Ureter (tissue), 1 donor: ENCODE data around the gene PPP6R3. TPM values are rescaled to one million over a fixed set of nuclear protein-coding genes. Genes with fewer than 3 reads are reported as not detected.
"Not testable (repeated sequence)": the region's sequence is repeated elsewhere in the genome, so short reads cannot be mapped to it uniquely, and the experiment has no call there.

Source experiments
- DNase-seq: peaks from one replicate; pipeline ENCODE4 v3.0.0-alpha.2; 2020; ENCODE audit warnings: low spot score
- total RNA-seq: library from RNA; stranded (reverse); gene quantifications from one replicate; pipeline ENCODE4 v1.2.4, GENCODE V29; 2023
- donor health status: DM: yes; HTN: yes; CAD: no.

The PPP6R3 gene
- total RNA-seq, 1 donor from 2014 or later, result 183 TPM

- DNase-seq, result no peak
Observed at GRCh38 chr11:68457216-68457897, 3.2 kb upstream of the PPP6R3 start.

DNA sequence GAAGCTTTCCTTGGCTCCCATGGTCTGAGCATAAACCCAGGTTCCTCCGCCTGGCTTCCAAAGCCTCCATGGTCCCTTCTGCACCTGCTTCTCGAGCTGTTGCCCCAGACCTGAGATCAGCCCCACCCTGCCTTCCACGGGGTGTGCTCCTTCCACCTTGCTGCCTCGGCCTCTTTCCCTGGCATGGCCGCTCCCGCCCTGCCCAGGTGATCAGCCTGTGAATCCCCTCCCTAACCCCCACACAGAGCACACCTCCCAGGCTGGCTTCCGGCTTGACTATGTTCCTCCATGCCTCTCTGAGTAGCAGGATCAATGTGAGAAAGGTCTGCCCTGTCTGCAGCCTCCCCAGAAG lies 2.7 kb upstream of the PPP6R3 start:
- DNase-seq, result no peak

GRCh38 chr11:68458340-68458739 lies 2.2 kb upstream of the PPP6R3 start:
- not testable (repeated sequence) for DNase-seq

DNA sequence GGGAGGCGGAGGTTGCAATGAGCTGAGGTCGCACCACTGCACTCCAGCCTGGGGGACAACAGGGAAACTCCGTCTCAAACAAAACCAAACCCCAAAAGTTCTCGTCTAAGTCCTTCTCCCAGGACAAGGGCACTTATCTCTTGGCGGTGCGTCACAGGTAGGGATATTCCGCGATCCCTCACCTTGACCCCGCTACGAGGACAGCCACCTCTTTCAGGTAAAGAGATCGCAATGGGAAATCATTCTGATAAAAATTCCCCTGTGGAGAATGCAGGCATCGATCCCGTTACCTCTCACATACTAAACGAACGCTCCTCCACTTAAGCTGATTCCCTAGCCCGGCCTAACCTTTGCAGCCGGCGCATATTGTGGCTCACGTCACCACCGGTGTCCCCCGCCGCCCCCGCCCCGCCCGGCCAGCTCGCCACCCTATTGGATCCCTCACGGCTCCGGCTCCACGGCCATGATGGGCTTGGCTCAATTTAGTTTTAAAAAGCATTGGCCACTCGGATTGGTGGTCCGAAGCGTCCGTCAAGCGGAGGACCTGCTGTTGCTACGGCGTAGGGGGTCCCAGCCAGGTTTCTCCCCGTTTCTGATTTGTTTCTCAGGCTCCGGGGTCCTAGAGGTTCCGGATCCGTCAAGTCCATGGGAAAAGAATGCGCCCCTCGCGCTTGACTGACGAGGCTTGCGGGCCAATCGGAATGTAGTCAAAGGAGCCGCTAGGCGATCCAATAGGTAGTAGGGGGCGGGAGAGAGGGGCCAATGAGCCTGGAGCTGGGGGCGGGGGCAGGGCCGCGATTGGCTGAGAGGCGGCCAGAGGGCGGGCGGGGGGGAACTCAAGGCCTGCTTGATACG lies 439 bp upstream of the PPP6R3 start:
- DNase-seq, result peak; percentile 97

DNA sequence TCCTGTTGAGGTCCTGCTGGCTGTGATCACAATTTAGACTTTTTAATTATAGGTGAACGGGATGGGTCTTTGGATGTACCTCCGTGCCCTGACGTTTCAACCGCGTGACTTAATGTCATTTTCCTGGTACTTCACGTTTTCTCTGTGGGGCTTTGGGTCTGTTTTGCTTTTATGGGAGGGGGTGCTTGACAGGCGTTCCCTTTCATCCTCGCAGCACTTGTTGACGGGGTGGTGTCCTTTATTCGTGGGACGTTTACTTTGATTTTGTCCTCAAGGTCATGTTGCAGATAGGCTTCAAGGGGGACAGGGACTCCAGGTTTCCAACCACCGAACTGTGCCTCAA lies 994 bp downstream of the PPP6R3 start:
- DNase-seq, result no peak

DNA sequence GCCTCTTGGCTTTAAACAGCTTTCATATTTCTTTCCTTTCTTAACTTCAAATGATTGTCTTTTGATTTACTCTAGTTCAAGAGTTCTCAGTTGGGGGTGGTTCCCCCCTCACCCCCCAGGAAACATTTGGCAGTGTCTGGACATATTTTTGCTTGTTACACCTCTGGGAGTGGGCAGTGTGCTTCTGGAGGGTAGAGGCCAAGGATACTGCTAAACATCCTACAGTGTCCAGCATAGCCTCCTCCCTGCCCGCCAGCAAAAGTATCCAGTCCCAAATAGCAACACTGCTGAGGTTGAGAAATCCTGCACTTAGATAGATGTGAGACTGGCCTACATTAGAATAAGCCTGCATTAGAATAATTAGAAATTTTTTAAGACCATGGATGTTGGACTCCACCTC lies 3.2 kb downstream of the PPP6R3 start:
- no peak for DNase-seq

- DNase-seq, result no peak
Observed at GRCh38 chr11:68467201-68467834, 6.8 kb downstream of the PPP6R3 start.

GRCh38 chr11:68468217-68468828 lies 7.8 kb downstream of the PPP6R3 start:
- no peak for DNase-seq

DNA sequence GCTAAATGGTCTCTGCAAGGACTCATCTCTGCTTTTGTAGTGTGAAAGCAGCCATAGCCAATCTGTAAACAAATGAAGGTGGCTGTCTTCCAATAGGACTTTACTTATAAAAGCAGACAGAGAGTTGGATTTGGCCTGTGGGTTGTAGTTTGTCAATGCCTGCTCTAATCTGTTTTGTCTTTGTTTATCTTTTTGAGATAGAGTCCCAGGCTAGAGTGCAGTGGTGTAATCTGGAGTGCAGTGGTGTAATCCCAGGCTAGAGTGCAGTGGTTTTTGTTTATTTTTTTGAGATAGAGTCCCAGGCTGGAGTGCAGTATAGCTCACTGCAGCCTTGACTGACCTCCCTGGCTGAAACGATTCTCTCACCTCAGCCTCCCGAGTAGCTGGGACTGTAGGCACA lies 8.6 kb downstream of the PPP6R3 start:
- no peak for DNase-seq

DNA sequence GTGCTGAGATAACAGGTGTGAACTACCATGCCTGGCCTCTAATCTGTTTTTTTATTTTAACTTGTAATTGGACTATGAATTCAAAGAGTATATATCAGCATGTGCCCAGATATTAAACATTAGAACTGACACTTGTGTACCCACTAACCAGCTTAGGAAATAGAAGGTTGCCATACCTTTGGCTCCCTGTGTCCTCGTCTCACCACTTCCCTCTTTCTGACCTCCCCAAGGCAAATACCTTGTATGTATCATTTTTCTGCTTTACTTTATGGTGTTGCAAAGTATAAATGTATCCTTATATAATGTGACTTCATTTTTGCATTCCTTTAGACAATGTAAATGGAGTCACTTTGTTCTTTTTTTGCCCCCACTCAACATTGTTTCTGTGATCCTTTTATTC lies 9.1 kb downstream of the PPP6R3 start:
- no peak for DNase-seq

DNA sequence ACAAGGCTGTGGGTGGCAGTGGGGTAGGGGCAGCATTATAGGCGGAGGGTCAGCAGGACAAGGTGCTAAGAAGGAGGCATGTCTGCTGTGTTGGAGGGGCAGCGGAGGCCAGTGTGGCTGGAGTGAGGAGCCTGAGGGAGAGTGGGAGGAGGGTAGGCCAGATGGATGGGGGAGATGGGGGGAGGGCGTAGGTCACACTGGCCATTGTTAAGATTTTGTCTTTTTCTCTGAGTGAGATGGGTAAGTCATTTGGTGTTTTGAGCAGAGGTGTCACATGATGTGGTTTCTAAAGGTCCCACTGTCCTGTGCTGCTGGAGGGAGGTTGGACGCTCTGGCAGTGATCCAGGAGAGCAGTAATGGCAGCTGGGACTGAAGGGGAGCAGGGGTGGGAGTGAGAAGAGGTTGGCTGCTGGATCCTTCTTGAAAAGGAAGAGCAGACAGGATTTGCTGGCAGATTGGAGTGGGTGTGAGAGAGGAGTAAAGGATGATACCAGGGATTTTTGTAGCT lies 9.8 kb downstream of the PPP6R3 start:
- DNase-seq, result no peak

- DNase-seq, result no peak
Observed at GRCh38 chr11:68471360-68472340, 11.1 kb downstream of the PPP6R3 start.

GRCh38 chr11:68472778-68473177 lies 12.2 kb downstream of the PPP6R3 start:
- DNase-seq, result no peak

DNA sequence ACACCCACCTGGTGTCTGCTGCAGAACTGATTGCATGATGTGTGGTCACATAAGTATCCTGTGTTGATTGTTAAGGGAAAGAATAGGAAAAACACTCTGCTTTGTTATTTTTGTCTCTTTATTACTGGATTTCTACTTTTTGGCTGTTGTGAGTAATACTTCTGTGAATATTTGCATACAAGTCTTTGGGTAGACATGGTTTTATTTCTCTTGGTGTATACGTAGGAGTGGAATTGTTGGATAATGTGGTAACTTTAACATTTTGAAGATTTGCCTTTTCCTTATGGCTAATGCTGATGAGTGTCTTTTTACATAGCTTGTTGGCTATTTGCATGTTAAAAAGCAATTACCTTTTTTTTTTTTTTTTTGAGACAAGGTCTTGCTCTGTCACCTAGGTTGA lies 13.1 kb downstream of the PPP6R3 start:
- no peak for DNase-seq

- DNase-seq, result not testable (repeated sequence)
Observed at GRCh38 chr11:68475626-68476025, 15.1 kb downstream of the PPP6R3 start.

- no peak for DNase-seq
Observed at GRCh38 chr11:68479390-68479789, 18.8 kb downstream of the PPP6R3 start.

- no peak for DNase-seq
Observed at GRCh38 chr11:68480193-68480592, 19.6 kb downstream of the PPP6R3 start.

DNA sequence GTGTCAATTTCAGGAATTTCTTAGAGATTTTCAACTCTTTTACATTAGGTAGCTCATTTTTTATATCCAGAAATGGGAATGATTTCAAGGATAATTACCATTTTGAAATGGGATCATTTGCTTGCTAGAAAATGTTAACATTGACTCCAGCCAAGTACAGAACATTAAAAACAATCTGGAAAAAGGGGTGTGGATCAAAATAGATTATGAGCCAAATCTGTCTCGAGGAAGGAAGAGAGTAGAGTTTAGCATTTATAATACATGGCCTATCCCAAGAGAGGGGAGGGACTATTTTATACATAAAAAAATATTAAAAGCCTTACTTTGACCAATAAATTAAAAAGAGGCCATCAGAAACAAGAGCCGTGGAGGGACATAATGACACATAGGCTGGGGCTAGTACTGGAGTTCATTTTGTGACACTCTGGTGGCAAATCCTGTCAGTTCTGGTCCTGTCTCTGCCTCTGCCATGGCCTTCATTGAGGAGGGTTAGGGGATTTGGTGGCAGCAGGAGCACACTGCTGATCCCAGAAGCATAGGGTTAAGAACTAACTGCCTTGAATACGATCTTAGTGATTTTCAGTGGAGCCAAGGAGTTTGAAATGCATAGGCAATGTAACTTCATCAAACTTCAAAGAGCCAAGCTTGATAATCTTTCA lies 20.4 kb downstream of the PPP6R3 start:
- no peak for DNase-seq

DNA sequence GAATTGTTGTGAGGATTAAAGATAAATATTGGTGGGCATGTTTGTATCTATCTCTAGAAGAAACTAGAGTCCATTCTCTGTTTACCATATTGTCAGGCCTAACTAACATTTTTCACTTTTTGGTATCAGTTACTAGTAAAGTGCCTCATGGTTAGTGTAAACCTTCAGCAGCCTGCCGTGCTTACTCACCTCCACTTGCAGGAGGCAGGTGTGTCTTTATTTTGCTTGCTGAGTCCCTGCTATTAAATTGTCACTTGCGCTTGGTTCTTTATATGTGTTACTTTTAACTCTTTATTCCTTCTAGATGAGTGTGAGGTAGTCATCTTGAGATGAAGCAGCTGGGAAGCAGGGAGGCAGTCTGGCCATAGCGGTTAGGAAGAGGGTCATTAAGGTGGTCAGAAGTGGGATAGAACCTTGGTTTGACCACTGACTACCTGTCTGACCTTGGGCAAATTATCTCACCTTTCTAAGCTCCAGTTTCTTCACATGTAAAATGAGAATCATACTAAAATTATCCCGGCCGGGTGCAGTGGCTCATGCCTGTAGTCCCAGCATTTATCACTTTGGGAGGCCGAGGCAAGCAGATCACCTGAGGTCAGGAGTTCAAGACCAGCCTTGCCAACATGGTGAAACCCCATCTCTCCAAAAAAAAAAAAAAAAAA lies 21.2 kb downstream of the PPP6R3 start:
- DNase-seq, result no peak

DNA sequence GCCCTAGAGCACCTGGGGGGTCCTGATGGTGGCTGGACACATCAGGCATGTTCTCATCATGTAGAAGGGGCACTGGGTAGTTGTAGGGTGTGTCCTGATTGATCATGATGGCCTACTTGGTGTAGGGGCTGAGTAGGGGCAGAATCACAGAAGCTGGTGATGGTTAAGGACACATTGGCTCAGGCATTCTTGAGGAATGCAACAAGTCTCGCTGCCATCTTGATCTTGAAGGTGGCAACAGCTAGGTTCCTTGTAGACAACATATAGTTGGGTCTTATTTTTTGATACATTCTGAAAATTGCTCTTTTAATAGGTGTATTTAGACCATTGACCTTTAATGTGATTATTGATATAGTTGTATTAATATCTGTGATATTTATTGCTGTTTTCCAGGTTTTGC lies 28.1 kb downstream of the PPP6R3 start:
- no peak for DNase-seq
